K562 (cell line): ENCODE data around the gene FAM199X. TPM values are rescaled to one million over a fixed set of nuclear protein-coding genes. Genes with fewer than 3 reads are reported as not detected.

ENCODE experiments used
- CSDE1 ChIP-seq, 2 experiments: fragments of 450-650 bp; IDR thresholded peaks; 2 replicates each; pipeline ENCODE4 v1.6.1; 2016; ENCODE audit warnings: mild to moderate bottlenecking in 1 of 2
- PHF20 ChIP-seq: fragments of 450-650 bp; IDR thresholded peaks from 2 replicates; pipeline ENCODE4 v1.6.1; 2018; ENCODE audit not compliant: partially characterized antibody
- PHF21A ChIP-seq: fragments of 450-650 bp; IDR thresholded peaks from 2 replicates; pipeline ENCODE4 v1.6.1; 2017; ENCODE audit warnings: low read depth, borderline replicate concordance
- PHTF2 ChIP-seq: fragments of 250-450 bp; sonication (Bioruptor Pico); IDR thresholded peaks from 2 replicates; pipeline ENCODE4 v1.5.0; 2021; ENCODE audit warnings: mild to moderate bottlenecking
- RCOR1 ChIP-seq, 2 experiments: IDR thresholded peaks; 2 replicates each; pipeline ENCODE4 v1.6.1; 2012; ENCODE audit warnings: low read depth in 2 of 2, low read length in 2 of 2, borderline replicate concordance in 1 of 2, improper control_type of control experiment in 1 of 2
- SMARCE1 ChIP-seq: fragments of 450-650 bp; IDR thresholded peaks from 2 replicates; pipeline ENCODE4 v1.7.1; 2016; ENCODE audit warnings: mild to moderate bottlenecking
- TAL1 ChIP-seq: fragments of 450-650 bp; IDR thresholded peaks from 2 replicates; pipeline ENCODE4 v1.6.1; 2016; ENCODE audit warnings: mild to moderate bottlenecking
- XRCC3 ChIP-seq: fragments of 450-650 bp; IDR thresholded peaks from 2 replicates; pipeline ENCODE4 v1.6.1; 2017; ENCODE audit warnings: mild to moderate bottlenecking, moderate library complexity
- ZNF263 ChIP-seq: sonication (generic); formaldehyde crosslinking; IDR thresholded peaks from 2 replicates; pipeline ENCODE4 v1.8.0; 2022; ENCODE audit warnings: mild to moderate bottlenecking, missing genetic modification reagents, borderline replicate concordance
- polyA plus RNA-seq, 8 experiments: library from polyadenylated mRNA; depleted of rRNA in 4 of 8; stranded (reverse) in 5 of 8; unstranded in 3 of 8; fragments of >200 nt; fragmentation: Nextera tagmentation in 2 of 8; fragmentation: Illumina TruSeq in 1 of 8; extraction: Ambion mirVana in 2 of 8; extraction: Trizol in 1 of 8; gene quantifications; 2 replicates each; pipeline versions ENCODE4 v1.2.1 to v1.2.3, GENCODE V29; 2011 to 2014; ENCODE audit warnings: inconsistent platforms in 1 of 8, missing spikeins in 1 of 8
- total RNA-seq, 7 experiments: library from RNA; depleted of rRNA in 6 of 7; stranded (reverse); fragments of >200 nt in 6 of 7; fragmentation: Illumina TruSeq in 2 of 7; extraction: Trizol in 2 of 7; gene quantifications; 2 replicates each; pipeline versions ENCODE4 v1.2.1 to v1.2.3, GENCODE V29; 2011 to 2021; ENCODE audit warnings: low replicate concordance in 1 of 7
- TF ChIP-seq, protein P1 (sequence below): fragments of 450-650 bp; formaldehyde crosslinking; IDR thresholded peaks from 2 replicates; pipeline ENCODE4 v1.4.0; 2022; ENCODE audit warnings: mild to moderate bottlenecking, moderate library complexity
- TF ChIP-seq, protein P2 (sequence below), 3 experiments: IDR thresholded peaks in 2 of 3; conservative IDR thresholded peaks in 1 of 3; 2 replicates each; pipeline ENCODE4 v1.5.1; 2011 to 2012; ENCODE audit warnings: low read length in 3 of 3, mild to moderate bottlenecking in 3 of 3, control low read depth in 2 of 3, improper control_type of control experiment in 1 of 3, inconsistent platforms in 1 of 3, low read depth in 1 of 3, mixed read lengths in 1 of 3, moderate library complexity in 1 of 3; ENCODE audit not compliant: insufficient read depth in 2 of 3
- TF ChIP-seq, protein P3 (sequence below): fragments of 200-800 bp; sonication (Bioruptor generic); IDR thresholded peaks from 2 replicates; pipeline ENCODE4 v1.6.1; 2016; ENCODE audit warnings: missing genetic modification characterization, missing compliant biosample characterization
- TF ChIP-seq, protein P4 (sequence below), 2 experiments: IDR thresholded peaks; 2 replicates each; pipeline ENCODE4 v1.6.1; 2011; ENCODE audit warnings: borderline replicate concordance in 1 of 2, control low read depth in 1 of 2, low read depth in 1 of 2, low read length in 1 of 2, mild to moderate bottlenecking in 1 of 2, mixed read lengths in 1 of 2, moderate library complexity in 1 of 2; ENCODE audit not compliant: insufficient read depth in 1 of 2, insufficient read length in 1 of 2, poor library complexity in 1 of 2, severe bottlenecking in 1 of 2; ENCODE audit errors: extremely low read depth in 1 of 2
- TF ChIP-seq, protein P5 (sequence below): fragments of 450-650 bp; IDR thresholded peaks from 2 replicates; pipeline ENCODE4 v1.6.1; 2016; ENCODE audit warnings: antibody characterized with exemption
- TF ChIP-seq, protein P6 (sequence below), 2 experiments: fragments of 450-650 bp in 1 of 2; sonication (generic) in 1 of 2; formaldehyde crosslinking; conservative IDR thresholded peaks; 2 replicates each; pipeline versions ENCODE4 v1.4.0 to v1.8.1; 2020 to 2022; ENCODE audit warnings: mild to moderate bottlenecking in 1 of 2, missing genetic modification reagents in 1 of 2

FAM199X gene
- total and polyA plus RNA-seq, 9 of the 15 experiments (the other 6 are each of a cell fraction or from before 2014, with no cell fraction given): 4.6 to 22.2 (median 13.7) TPM

DNA sequence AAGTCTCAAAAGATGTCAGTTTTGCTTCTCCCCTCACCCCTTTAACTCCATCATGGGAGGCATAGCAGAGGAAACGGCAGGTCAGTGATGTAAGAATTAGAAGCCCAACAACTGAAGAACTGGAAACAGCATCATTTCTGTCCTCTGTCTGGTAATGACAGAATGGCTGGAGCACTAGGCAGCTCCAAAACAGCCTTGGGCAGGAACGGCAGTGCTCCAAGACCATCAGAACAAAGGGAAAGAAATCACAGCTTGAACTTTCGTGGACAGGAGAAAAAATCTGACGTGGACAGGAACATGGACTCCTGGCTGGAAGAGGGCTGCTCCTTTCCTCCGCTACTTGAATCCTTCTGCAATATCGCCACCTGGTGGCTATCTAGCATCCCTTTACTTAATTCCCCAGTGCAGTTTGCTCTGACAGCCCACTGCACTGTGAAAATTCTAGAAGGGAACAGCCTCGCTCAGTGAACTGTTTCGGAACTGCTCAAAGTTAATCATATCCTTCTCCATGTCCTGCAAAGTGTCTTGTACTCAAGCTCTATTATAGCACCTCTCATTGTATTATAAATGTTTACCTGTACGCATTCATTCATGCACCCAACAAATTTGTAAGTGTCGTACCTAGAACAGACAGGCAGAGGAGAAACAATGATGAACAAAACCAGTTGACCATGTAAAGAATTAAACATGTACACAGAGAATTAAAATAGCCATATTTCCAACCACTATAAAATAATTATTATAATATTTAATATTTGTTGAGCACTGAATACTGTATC, 29.8 kb upstream of the FAM199X start (continued):
- TF ChIP-seq, protein P1, sequence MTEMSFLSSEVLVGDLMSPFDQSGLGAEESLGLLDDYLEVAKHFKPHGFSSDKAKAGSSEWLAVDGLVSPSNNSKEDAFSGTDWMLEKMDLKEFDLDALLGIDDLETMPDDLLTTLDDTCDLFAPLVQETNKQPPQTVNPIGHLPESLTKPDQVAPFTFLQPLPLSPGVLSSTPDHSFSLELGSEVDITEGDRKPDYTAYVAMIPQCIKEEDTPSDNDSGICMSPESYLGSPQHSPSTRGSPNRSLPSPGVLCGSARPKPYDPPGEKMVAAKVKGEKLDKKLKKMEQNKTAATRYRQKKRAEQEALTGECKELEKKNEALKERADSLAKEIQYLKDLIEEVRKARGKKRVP (CRISPR knock-in tag): no peak
- no peak for TF ChIP-seq TAL1
- TF ChIP-seq, protein P2, sequence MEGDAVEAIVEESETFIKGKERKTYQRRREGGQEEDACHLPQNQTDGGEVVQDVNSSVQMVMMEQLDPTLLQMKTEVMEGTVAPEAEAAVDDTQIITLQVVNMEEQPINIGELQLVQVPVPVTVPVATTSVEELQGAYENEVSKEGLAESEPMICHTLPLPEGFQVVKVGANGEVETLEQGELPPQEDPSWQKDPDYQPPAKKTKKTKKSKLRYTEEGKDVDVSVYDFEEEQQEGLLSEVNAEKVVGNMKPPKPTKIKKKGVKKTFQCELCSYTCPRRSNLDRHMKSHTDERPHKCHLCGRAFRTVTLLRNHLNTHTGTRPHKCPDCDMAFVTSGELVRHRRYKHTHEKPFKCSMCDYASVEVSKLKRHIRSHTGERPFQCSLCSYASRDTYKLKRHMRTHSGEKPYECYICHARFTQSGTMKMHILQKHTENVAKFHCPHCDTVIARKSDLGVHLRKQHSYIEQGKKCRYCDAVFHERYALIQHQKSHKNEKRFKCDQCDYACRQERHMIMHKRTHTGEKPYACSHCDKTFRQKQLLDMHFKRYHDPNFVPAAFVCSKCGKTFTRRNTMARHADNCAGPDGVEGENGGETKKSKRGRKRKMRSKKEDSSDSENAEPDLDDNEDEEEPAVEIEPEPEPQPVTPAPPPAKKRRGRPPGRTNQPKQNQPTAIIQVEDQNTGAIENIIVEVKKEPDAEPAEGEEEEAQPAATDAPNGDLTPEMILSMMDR (IDR thresholded peaks at IDR 0.05 in 2 of 3, conservative IDR thresholded peaks at IDR 0.05 in 1 of 3; ENCODE audit: insufficient read depth in 2 of 3, low read depth in 1 of 3, low read length in 3 of 3): peak; percentile 67 to 71 (median 69)
- TF ChIP-seq CSDE1 (IDR thresholded peaks at IDR 0.05): no peak
- no peak for TF ChIP-seq ZNF263 (CRISPR knock-in tag)
- TF ChIP-seq, protein P3, sequence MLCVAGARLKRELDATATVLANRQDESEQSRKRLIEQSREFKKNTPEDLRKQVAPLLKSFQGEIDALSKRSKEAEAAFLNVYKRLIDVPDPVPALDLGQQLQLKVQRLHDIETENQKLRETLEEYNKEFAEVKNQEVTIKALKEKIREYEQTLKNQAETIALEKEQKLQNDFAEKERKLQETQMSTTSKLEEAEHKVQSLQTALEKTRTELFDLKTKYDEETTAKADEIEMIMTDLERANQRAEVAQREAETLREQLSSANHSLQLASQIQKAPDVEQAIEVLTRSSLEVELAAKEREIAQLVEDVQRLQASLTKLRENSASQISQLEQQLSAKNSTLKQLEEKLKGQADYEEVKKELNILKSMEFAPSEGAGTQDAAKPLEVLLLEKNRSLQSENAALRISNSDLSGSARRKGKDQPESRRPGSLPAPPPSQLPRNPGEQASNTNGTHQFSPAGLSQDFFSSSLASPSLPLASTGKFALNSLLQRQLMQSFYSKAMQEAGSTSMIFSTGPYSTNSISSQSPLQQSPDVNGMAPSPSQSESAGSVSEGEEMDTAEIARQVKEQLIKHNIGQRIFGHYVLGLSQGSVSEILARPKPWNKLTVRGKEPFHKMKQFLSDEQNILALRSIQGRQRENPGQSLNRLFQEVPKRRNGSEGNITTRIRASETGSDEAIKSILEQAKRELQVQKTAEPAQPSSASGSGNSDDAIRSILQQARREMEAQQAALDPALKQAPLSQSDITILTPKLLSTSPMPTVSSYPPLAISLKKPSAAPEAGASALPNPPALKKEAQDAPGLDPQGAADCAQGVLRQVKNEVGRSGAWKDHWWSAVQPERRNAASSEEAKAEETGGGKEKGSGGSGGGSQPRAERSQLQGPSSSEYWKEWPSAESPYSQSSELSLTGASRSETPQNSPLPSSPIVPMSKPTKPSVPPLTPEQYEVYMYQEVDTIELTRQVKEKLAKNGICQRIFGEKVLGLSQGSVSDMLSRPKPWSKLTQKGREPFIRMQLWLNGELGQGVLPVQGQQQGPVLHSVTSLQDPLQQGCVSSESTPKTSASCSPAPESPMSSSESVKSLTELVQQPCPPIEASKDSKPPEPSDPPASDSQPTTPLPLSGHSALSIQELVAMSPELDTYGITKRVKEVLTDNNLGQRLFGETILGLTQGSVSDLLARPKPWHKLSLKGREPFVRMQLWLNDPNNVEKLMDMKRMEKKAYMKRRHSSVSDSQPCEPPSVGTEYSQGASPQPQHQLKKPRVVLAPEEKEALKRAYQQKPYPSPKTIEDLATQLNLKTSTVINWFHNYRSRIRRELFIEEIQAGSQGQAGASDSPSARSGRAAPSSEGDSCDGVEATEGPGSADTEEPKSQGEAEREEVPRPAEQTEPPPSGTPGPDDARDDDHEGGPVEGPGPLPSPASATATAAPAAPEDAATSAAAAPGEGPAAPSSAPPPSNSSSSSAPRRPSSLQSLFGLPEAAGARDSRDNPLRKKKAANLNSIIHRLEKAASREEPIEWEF (CRISPR knock-in tag): no peak
- TF ChIP-seq, protein P4, sequence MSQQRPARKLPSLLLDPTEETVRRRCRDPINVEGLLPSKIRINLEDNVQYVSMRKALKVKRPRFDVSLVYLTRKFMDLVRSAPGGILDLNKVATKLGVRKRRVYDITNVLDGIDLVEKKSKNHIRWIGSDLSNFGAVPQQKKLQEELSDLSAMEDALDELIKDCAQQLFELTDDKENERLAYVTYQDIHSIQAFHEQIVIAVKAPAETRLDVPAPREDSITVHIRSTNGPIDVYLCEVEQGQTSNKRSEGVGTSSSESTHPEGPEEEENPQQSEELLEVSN (IDR thresholded peaks at IDR 0.05; ENCODE audit: borderline replicate concordance in 1 of 2, extremely low read depth in 1 of 2, insufficient read depth in 1 of 2, insufficient read length in 1 of 2, low read depth in 1 of 2, low read length in 1 of 2, poor library complexity in 1 of 2, severe bottlenecking in 1 of 2): no peak
- TF ChIP-seq SMARCE1: no peak
- TF ChIP-seq PHTF2 (CRISPR knock-in tag): no peak
- TF ChIP-seq PHF21A: no peak
- no peak for TF ChIP-seq PHF20
- TF ChIP-seq, protein P5, sequence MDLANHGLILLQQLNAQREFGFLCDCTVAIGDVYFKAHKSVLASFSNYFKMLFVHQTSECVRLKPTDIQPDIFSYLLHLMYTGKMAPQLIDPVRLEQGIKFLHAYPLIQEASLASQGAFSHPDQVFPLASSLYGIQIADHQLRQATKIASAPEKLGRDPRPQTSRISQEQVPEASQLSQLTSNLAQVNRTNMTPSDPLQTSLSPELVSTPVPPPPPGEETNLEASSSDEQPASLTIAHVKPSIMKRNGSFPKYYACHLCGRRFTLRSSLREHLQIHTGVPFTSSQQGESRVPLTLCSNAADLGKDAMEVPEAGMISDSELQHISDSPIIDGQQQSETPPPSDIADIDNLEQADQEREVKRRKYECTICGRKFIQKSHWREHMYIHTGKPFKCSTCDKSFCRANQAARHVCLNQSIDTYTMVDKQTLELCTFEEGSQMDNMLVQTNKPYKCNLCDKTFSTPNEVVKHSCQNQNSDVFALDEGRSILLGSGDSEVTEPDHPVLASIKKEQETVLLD: no peak
- TF ChIP-seq XRCC3: no peak
- TF ChIP-seq, protein P6, sequence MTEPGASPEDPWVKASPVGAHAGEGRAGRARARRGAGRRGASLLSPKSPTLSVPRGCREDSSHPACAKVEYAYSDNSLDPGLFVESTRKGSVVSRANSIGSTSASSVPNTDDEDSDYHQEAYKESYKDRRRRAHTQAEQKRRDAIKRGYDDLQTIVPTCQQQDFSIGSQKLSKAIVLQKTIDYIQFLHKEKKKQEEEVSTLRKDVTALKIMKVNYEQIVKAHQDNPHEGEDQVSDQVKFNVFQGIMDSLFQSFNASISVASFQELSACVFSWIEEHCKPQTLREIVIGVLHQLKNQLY (CRISPR knock-in tag; conservative IDR thresholded peaks at IDR 0.05): no peak
- no peak for TF ChIP-seq RCOR1 (IDR thresholded peaks at IDR 0.05; ENCODE audit: borderline replicate concordance in 1 of 2, low read depth in 2 of 2, low read length in 2 of 2)
